SK-N-SH treated with all-trans-retinoic acid at 6 μM for 48 hours (cell line): ENCODE data around the gene INSYN1.

Experiments
- ATAC-seq: fragments of 200-7000 bp; cut with Tn5 transposase; 3 replicates; pipeline ENCODE4 v1.9.1; 2020; ENCODE audit warnings: mild to moderate bottlenecking, moderate library complexity
- ARNTL ChIP-seq: fragments of 450-650 bp; formaldehyde crosslinking; IDR thresholded peaks from 2 replicates; pipeline ENCODE4 v1.5.0; 2020; ENCODE audit warnings: low read depth, mild to moderate bottlenecking, moderate library complexity, borderline replicate concordance
- BACH2 ChIP-seq: fragments of 250-450 bp; sonication (Bioruptor Pico); IDR thresholded peaks from 2 replicates; pipeline ENCODE4 v1.9.0; 2021; ENCODE audit warnings: mild to moderate bottlenecking, borderline replicate concordance
- GLIS3 ChIP-seq: fragments of 250-450 bp; sonication (Bioruptor Pico); IDR thresholded peaks from 2 replicates; pipeline ENCODE4 v1.5.0; 2020; ENCODE audit warnings: mild to moderate bottlenecking, moderate library complexity
- ISL1 ChIP-seq: fragments of 250-450 bp; sonication (Bioruptor Pico); IDR thresholded peaks from 2 replicates; pipeline ENCODE4 v2.1.2; 2022; ENCODE audit warnings: mild to moderate bottlenecking, moderate library complexity
- PPARA ChIP-seq: fragments of 250-450 bp; sonication (Bioruptor Pico); IDR thresholded peaks from 2 replicates; pipeline ENCODE4 v1.5.0; 2020; ENCODE audit warnings: mild to moderate bottlenecking, borderline replicate concordance
- RARB ChIP-seq: fragments of 250-450 bp; sonication (Bioruptor Pico); IDR thresholded peaks from 2 replicates; pipeline ENCODE4 v1.8.0; 2021; ENCODE audit warnings: mild to moderate bottlenecking, moderate library complexity
- TCF4 ChIP-seq: fragments of 250-450 bp; sonication (Bioruptor Pico); IDR thresholded peaks from 2 replicates; pipeline ENCODE4 v1.8.0; 2021; ENCODE audit warnings: mild to moderate bottlenecking, moderate library complexity, borderline replicate concordance
- TOX ChIP-seq: fragments of 250-450 bp; sonication (Bioruptor Pico); IDR thresholded peaks from 2 replicates; pipeline ENCODE4 v1.8.0; 2021; ENCODE audit warnings: mild to moderate bottlenecking, moderate library complexity, borderline replicate concordance
- ZC3H10 ChIP-seq: fragments of 250-450 bp; sonication (Bioruptor Pico); IDR thresholded peaks from 2 replicates; pipeline ENCODE4 v1.5.1; 2021; ENCODE audit warnings: mild to moderate bottlenecking, moderate library complexity
- ZFP3 ChIP-seq: fragments of 250-450 bp; sonication (Bioruptor Pico); IDR thresholded peaks from 2 replicates; pipeline ENCODE4 v1.5.0; 2020; ENCODE audit warnings: mild to moderate bottlenecking, moderate library complexity
- ZFP30 ChIP-seq: fragments of 450-650 bp; formaldehyde crosslinking; IDR thresholded peaks from 2 replicates; pipeline ENCODE4 v1.5.0; 2022; ENCODE audit warnings: mild to moderate bottlenecking, moderate library complexity
- ZNF565 ChIP-seq: fragments of 450-650 bp; formaldehyde crosslinking; conservative IDR thresholded peaks from 2 replicates; pipeline ENCODE4 v1.5.0; 2020; ENCODE audit warnings: low read depth, mild to moderate bottlenecking, moderate library complexity
- ZNF70 ChIP-seq: fragments of 450-650 bp; formaldehyde crosslinking; IDR thresholded peaks from 2 replicates; pipeline ENCODE4 v1.5.0; 2020; ENCODE audit warnings: mild to moderate bottlenecking, moderate library complexity
- ZNF8 ChIP-seq: fragments of 450-650 bp; formaldehyde crosslinking; IDR thresholded peaks from 2 replicates; pipeline ENCODE4 v1.5.0; 2020; ENCODE audit warnings: mild to moderate bottlenecking, moderate library complexity
- TF ChIP-seq, protein P1 (sequence below): fragments of 250-450 bp; sonication (Bioruptor Pico); IDR thresholded peaks from 2 replicates; pipeline ENCODE4 v1.8.0; 2020; ENCODE audit warnings: mild to moderate bottlenecking, moderate library complexity, borderline replicate concordance
- TF ChIP-seq, protein P2 (sequence below): fragments of 250-450 bp; sonication (Bioruptor Pico); IDR thresholded peaks from 2 replicates; pipeline ENCODE4 v1.5.0; 2020; ENCODE audit warnings: mild to moderate bottlenecking, moderate library complexity
- TF ChIP-seq, protein P3 (sequence below): fragments of 250-450 bp; sonication (Bioruptor Pico); IDR thresholded peaks from 2 replicates; pipeline ENCODE4 v1.8.0; 2021; ENCODE audit warnings: low read depth, mild to moderate bottlenecking, moderate library complexity, borderline replicate concordance
- TF ChIP-seq, protein P4 (sequence below): fragments of 250-450 bp; sonication (Bioruptor Pico); IDR thresholded peaks from 2 replicates; pipeline ENCODE4 v1.5.1; 2020; ENCODE audit warnings: low read depth, mild to moderate bottlenecking, moderate library complexity
- TF ChIP-seq, protein P5 (sequence below): fragments of 250-450 bp; sonication (Bioruptor Pico); IDR thresholded peaks from 2 replicates; pipeline ENCODE4 v1.5.1; 2021; ENCODE audit warnings: mild to moderate bottlenecking, moderate library complexity

Gene INSYN1

DNA sequence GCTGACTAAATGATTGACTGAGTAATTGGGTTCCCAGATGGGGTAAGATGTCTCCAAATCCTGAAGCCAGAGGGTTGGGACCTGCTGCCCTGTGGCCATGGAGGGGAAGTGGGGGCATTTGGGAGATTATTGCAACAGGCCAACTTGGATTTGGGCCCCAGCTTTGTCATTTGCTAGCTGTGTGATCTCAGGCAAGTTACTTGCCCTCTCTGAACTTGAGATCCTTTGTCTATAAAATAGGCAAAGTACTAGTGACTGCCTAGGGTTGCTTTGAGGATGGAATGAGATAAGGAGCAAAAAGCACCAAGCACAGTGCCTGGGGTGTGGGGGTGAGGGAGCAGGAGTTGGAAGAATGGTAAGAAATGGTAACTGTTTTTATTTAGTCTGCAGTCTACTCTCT is 4.4 kb upstream of the INSYN1 start:
- TF ChIP-seq RARB (CRISPR knock-in tag) (no peak), BACH2 (CRISPR knock-in tag) (no peak), ISL1 (CRISPR knock-in tag) (no peak), ARNTL (CRISPR knock-in tag) (no peak), ZFP3 (CRISPR knock-in tag) (no peak), ZC3H10 (CRISPR knock-in tag) (no peak), ZNF70 (no peak), ZNF565 (CRISPR knock-in tag) (no peak), ZNF8 (CRISPR knock-in tag) (no peak), TOX (CRISPR knock-in tag) (no peak), PPARA (CRISPR knock-in tag) (no peak), TCF4 (CRISPR knock-in tag) (no peak)
- TF ChIP-seq, protein P1, sequence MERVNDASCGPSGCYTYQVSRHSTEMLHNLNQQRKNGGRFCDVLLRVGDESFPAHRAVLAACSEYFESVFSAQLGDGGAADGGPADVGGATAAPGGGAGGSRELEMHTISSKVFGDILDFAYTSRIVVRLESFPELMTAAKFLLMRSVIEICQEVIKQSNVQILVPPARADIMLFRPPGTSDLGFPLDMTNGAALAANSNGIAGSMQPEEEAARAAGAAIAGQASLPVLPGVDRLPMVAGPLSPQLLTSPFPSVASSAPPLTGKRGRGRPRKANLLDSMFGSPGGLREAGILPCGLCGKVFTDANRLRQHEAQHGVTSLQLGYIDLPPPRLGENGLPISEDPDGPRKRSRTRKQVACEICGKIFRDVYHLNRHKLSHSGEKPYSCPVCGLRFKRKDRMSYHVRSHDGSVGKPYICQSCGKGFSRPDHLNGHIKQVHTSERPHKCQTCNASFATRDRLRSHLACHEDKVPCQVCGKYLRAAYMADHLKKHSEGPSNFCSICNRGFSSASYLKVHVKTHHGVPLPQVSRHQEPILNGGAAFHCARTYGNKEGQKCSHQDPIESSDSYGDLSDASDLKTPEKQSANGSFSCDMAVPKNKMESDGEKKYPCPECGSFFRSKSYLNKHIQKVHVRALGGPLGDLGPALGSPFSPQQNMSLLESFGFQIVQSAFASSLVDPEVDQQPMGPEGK (CRISPR knock-in tag), result no peak
- TF ChIP-seq, protein P2, sequence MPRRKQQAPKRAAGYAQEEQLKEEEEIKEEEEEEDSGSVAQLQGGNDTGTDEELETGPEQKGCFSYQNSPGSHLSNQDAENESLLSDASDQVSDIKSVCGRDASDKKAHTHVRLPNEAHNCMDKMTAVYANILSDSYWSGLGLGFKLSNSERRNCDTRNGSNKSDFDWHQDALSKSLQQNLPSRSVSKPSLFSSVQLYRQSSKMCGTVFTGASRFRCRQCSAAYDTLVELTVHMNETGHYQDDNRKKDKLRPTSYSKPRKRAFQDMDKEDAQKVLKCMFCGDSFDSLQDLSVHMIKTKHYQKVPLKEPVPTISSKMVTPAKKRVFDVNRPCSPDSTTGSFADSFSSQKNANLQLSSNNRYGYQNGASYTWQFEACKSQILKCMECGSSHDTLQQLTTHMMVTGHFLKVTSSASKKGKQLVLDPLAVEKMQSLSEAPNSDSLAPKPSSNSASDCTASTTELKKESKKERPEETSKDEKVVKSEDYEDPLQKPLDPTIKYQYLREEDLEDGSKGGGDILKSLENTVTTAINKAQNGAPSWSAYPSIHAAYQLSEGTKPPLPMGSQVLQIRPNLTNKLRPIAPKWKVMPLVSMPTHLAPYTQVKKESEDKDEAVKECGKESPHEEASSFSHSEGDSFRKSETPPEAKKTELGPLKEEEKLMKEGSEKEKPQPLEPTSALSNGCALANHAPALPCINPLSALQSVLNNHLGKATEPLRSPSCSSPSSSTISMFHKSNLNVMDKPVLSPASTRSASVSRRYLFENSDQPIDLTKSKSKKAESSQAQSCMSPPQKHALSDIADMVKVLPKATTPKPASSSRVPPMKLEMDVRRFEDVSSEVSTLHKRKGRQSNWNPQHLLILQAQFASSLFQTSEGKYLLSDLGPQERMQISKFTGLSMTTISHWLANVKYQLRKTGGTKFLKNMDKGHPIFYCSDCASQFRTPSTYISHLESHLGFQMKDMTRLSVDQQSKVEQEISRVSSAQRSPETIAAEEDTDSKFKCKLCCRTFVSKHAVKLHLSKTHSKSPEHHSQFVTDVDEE (CRISPR knock-in tag), result no peak
- TF ChIP-seq, protein P3, sequence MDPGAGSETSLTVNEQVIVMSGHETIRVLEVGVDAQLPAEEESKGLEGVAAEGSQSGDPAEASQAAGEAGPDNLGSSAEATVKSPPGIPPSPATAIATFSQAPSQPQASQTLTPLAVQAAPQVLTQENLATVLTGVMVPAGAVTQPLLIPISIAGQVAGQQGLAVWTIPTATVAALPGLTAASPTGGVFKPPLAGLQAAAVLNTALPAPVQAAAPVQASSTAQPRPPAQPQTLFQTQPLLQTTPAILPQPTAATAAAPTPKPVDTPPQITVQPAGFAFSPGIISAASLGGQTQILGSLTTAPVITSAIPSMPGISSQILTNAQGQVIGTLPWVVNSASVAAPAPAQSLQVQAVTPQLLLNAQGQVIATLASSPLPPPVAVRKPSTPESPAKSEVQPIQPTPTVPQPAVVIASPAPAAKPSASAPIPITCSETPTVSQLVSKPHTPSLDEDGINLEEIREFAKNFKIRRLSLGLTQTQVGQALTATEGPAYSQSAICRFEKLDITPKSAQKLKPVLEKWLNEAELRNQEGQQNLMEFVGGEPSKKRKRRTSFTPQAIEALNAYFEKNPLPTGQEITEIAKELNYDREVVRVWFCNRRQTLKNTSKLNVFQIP (CRISPR knock-in tag), result no peak
- TF ChIP-seq, protein P4, sequence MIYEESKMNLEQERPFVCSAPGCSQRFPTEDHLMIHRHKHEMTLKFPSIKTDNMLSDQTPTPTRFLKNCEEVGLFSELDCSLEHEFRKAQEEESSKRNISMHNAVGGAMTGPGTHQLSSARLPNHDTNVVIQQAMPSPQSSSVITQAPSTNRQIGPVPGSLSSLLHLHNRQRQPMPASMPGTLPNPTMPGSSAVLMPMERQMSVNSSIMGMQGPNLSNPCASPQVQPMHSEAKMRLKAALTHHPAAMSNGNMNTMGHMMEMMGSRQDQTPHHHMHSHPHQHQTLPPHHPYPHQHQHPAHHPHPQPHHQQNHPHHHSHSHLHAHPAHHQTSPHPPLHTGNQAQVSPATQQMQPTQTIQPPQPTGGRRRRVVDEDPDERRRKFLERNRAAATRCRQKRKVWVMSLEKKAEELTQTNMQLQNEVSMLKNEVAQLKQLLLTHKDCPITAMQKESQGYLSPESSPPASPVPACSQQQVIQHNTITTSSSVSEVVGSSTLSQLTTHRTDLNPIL (CRISPR knock-in tag), result no peak
- TF ChIP-seq, protein P5, sequence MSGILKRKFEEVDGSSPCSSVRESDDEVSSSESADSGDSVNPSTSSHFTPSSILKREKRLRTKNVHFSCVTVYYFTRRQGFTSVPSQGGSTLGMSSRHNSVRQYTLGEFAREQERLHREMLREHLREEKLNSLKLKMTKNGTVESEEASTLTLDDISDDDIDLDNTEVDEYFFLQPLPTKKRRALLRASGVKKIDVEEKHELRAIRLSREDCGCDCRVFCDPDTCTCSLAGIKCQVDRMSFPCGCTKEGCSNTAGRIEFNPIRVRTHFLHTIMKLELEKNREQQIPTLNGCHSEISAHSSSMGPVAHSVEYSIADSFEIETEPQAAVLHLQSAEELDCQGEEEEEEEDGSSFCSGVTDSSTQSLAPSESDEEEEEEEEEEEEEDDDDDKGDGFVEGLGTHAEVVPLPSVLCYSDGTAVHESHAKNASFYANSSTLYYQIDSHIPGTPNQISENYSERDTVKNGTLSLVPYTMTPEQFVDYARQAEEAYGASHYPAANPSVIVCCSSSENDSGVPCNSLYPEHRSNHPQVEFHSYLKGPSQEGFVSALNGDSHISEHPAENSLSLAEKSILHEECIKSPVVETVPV (CRISPR knock-in tag), result no peak
- TF ChIP-seq, all 23 proteins: peak for 0
- no peak for ATAC-seq

DNA sequence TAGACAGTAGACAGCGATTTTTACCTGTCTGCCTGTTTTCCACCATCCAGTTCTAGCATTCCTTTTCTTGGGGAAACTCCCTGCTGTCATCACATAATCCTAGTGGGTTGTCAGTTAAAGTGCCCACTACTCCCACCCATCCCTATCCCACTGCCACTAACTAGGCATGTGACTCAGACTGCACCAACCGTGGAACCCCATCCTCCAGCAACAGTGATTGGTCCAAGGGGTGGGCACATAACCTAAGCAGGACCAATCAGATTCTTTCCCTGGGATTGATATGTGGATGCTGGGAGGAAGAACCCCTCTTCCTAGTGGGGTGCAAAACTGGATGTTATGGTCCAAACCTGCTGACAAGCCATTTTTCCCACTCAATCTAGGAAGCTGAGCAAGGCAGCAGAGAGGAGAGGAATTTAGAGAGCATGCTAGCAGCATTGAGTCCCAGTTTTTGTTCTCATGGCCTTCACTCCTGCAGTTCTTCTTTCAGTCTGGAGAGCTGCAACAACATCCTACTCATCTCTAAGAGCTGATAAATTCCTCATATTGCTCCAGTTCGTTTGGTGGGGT is 3.9 kb upstream of the INSYN1 start:
- no peak for ATAC-seq
- TF ChIP-seq RARB (CRISPR knock-in tag), result no peak
- no peak for TF ChIP-seq ZFP30 (CRISPR knock-in tag)
- TF ChIP-seq GLIS3 (CRISPR knock-in tag), result no peak
- TF ChIP-seq ISL1 (CRISPR knock-in tag), result no peak
- TF ChIP-seq, protein P2 (CRISPR knock-in tag), result no peak
